GM23338 (cell line): ENCODE measurements around the gene AVP.

ENCODE experiments used
- CREB1 ChIP-seq: fragments of 250-450 bp; sonication (Bioruptor Pico); IDR thresholded peaks from 2 replicates; pipeline ENCODE4 v1.5.0; 2020; ENCODE audit warnings: low read depth, mild to moderate bottlenecking, moderate library complexity
- CTCF ChIP-seq, 2 experiments: fragments of 200-600 bp in 1 of 2; sonication (generic) in 1 of 2; conservative IDR thresholded peaks; 2 replicates each; pipeline versions ENCODE4 v1.5.1 to v1.6.1; 2016 to 2017; ENCODE audit warnings: antibody characterized with exemption in 2 of 2, low read depth in 2 of 2, mild to moderate bottlenecking in 2 of 2, moderate library complexity in 1 of 2
- EZH2 ChIP-seq: fragments of 200-600 bp; sonication (generic); IDR thresholded peaks from one replicate; pipeline ENCODE4 v1.8.0; 2017; ENCODE audit warnings: antibody characterized with exemption, mild to moderate bottlenecking, low read depth; ENCODE audit not compliant: unreplicated experiment
- EZH2phosphoT487 ChIP-seq: fragments of 200-600 bp; sonication (generic); IDR thresholded peaks from one replicate; pipeline ENCODE4 v1.8.1; 2018; ENCODE audit warnings: antibody characterized with exemption; ENCODE audit not compliant: unreplicated experiment
- JUNB ChIP-seq: IDR thresholded peaks from one replicate; pipeline ENCODE4 v1.6.1; 2016; ENCODE audit warnings: antibody characterized with exemption; ENCODE audit not compliant: unreplicated experiment
- NANOG ChIP-seq: IDR thresholded peaks from 2 replicates; pipeline ENCODE4 v1.6.1; 2016; ENCODE audit warnings: antibody characterized with exemption, borderline replicate concordance
- POLR2AphosphoS5 ChIP-seq: IDR thresholded peaks from 2 replicates; pipeline ENCODE4 v1.6.1; 2016; ENCODE audit warnings: antibody characterized with exemption, low read depth
- REST ChIP-seq: IDR thresholded peaks from one replicate; pipeline ENCODE4 v1.6.1; 2018; ENCODE audit warnings: antibody characterized with exemption; ENCODE audit not compliant: unreplicated experiment
- ZNF114 ChIP-seq: fragments of 250-450 bp; sonication (Bioruptor Pico); IDR thresholded peaks from 2 replicates; pipeline ENCODE4 v1.5.0; 2020; ENCODE audit warnings: mild to moderate bottlenecking, moderate library complexity
- ZNF462 ChIP-seq: fragments of 250-450 bp; sonication (Bioruptor Pico); IDR thresholded peaks from 2 replicates; pipeline ENCODE4 v1.5.0; 2020; ENCODE audit warnings: mild to moderate bottlenecking, moderate library complexity
- TF ChIP-seq, protein P1 (sequence below): IDR thresholded peaks from 2 replicates; pipeline ENCODE4 v1.6.1; 2016; ENCODE audit warnings: antibody characterized with exemption

- no peak for TF ChIP-seq REST
- TF ChIP-seq EZH2phosphoT487: no peak
- TF ChIP-seq CTCF (conservative IDR thresholded peaks at IDR 0.05; ENCODE audit: low read depth in 2 of 2): no peak
- no peak for TF ChIP-seq POLR2AphosphoS5
- TF ChIP-seq, protein P1, sequence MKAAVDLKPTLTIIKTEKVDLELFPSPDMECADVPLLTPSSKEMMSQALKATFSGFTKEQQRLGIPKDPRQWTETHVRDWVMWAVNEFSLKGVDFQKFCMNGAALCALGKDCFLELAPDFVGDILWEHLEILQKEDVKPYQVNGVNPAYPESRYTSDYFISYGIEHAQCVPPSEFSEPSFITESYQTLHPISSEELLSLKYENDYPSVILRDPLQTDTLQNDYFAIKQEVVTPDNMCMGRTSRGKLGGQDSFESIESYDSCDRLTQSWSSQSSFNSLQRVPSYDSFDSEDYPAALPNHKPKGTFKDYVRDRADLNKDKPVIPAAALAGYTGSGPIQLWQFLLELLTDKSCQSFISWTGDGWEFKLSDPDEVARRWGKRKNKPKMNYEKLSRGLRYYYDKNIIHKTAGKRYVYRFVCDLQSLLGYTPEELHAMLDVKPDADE: no peak
- TF ChIP-seq EZH2: no peak
- no peak for TF ChIP-seq NANOG
- TF ChIP-seq CREB1: no peak
- TF ChIP-seq ZNF114 (CRISPR knock-in tag): no peak
- TF ChIP-seq ZNF462 (CRISPR knock-in tag): no peak
- TF ChIP-seq JUNB: no peak
Measured at GRCh38 chr20:3123542-3123941, 39.0 kb upstream of the AVP start.
